Activated CD4-positive, alpha-beta T cell treated with anti-CD3 and anti-CD28 coated beads, Interleukin-2, amount 50 U/mL, for 1 hour (primary cell): Measurements from ENCODE around the gene ATP8A2.

ENCODE experiments used
- DNase-seq: peaks from one replicate; pipeline ENCODE4 v3.0.0-alpha.2; 2020

The ATP8A2 gene

GRCh38 chr13:25738342-25739196, 366.8 kb downstream of the ATP8A2 start:
- no peak for DNase-seq

GRCh38 chr13:25739376-25739775, 367.6 kb downstream of the ATP8A2 start:
- DNase-seq, result no peak

GRCh38 chr13:25741796-25742195, 370.0 kb downstream of the ATP8A2 start:
- no peak for DNase-seq

GRCh38 chr13:25742220-25742619, 370.4 kb downstream of the ATP8A2 start:
- DNase-seq, result no peak

- no peak for DNase-seq
These were observed 371.6 kb downstream of the ATP8A2 start for GRCh38 chr13:25743421-25743820.

- no peak for DNase-seq
These were observed 372.4 kb downstream of the ATP8A2 start for GRCh38 chr13:25744178-25744577.

GRCh38 chr13:25746131-25746530, 374.4 kb downstream of the ATP8A2 start:
- no peak for DNase-seq

GRCh38 chr13:25752957-25753551, 381.3 kb downstream of the ATP8A2 start:
- DNase-seq, result no peak

- no peak for DNase-seq
These were observed 382.2 kb downstream of the ATP8A2 start for GRCh38 chr13:25753976-25754375.

- DNase-seq, result no peak
These were observed 384.5 kb downstream of the ATP8A2 start for GRCh38 chr13:25756251-25756650.

- no peak for DNase-seq
These were observed 385.1 kb downstream of the ATP8A2 start for GRCh38 chr13:25756912-25757311.

GRCh38 chr13:25761041-25761440, 389.3 kb downstream of the ATP8A2 start:
- no peak for DNase-seq

GRCh38 chr13:25762281-25762680, 390.5 kb downstream of the ATP8A2 start:
- no peak for DNase-seq

GRCh38 chr13:25762795-25763377, 391.1 kb downstream of the ATP8A2 start:
- no peak for DNase-seq

- DNase-seq, result no peak
These were observed 392.6 kb downstream of the ATP8A2 start for GRCh38 chr13:25764378-25764777.

- no peak for DNase-seq
These were observed 393.5 kb downstream of the ATP8A2 start for GRCh38 chr13:25765266-25765665.

- no peak for DNase-seq
These were observed 394.8 kb downstream of the ATP8A2 start for GRCh38 chr13:25766576-25766975.

GRCh38 chr13:25766991-25767390, 395.2 kb downstream of the ATP8A2 start:
- no peak for DNase-seq

GRCh38 chr13:25768376-25768775, 396.6 kb downstream of the ATP8A2 start:
- DNase-seq, result no peak

- DNase-seq, result no peak
These were observed 397.1 kb downstream of the ATP8A2 start for GRCh38 chr13:25768838-25769237.

GRCh38 chr13:25770601-25771000, 398.8 kb downstream of the ATP8A2 start:
- no peak for DNase-seq

- no peak for DNase-seq
These were observed 399.4 kb downstream of the ATP8A2 start for GRCh38 chr13:25771202-25771601.

- no peak for DNase-seq
These were observed 400.1 kb downstream of the ATP8A2 start for GRCh38 chr13:25771641-25772478.
